ENCODE measurements around the gene PRDX6. TPM values are rescaled to one million over a fixed set of nuclear protein-coding genes. Genes with fewer than 3 reads are reported as not detected.
"Not testable (repeated sequence)": the region's sequence is repeated elsewhere in the genome, so short reads cannot be mapped to it uniquely, and the experiment has no call there.

The PRDX6 gene
- total RNA-seq, 1 donor: 140 TPM

GRCh38 chr1:173474097-173474779 is 2.9 kb upstream of the PRDX6 start:
- peaks cover 36% of the 10 kb centered on the region for H3K79me2 ChIP-seq (ENCODE audit: insufficient read depth, low read length)
- H3K9me3 ChIP-seq (ENCODE audit: low read depth, low read length): no peaks in the 10 kb centered on the region
- peaks cover 7% of the 10 kb centered on the region for H4K20me1 ChIP-seq (ENCODE audit: insufficient read depth, low read length)
- no peak for TF ChIP-seq CTCF (IDR thresholded peaks at IDR 0.05; ENCODE audit: extremely low read depth, low read depth, low read length)
- peak overlapping the region; percentile 95 for H3K4me2 ChIP-seq (ENCODE audit: insufficient read depth, low read length)
- no peaks in the 10 kb centered on the region for H3K27me3 ChIP-seq (ENCODE audit: insufficient read depth, low read length)
- DNase-seq (ENCODE audit: insufficient read length, low spot score, missing footprints): no peak
- peaks cover 50% of the 10 kb centered on the region for H3K4me1 ChIP-seq (ENCODE audit: insufficient read depth, low read length)
- no peaks in the 10 kb centered on the region for H3K36me3 ChIP-seq (ENCODE audit: insufficient read depth, low read length)
- H3K4me3 ChIP-seq (ENCODE audit: insufficient read depth, low read length): peak overlapping the region; percentile 18
- peak overlapping the region; percentile 86 for H3K27ac ChIP-seq (ENCODE audit: low read depth, low read length)
- H2AFZ ChIP-seq (ENCODE audit: low read length): peak overlapping the region; percentile 24

- Histone ChIP-seq H3K79me2 (ENCODE audit: insufficient read depth, low read length) (peaks cover 42% of the 10 kb centered on the region), H4K20me1 (ENCODE audit: insufficient read depth, low read length) (peaks cover 13% of the 10 kb centered on the region), H3K4me3 (ENCODE audit: insufficient read depth, low read length) (peak overlapping the region; percentile 86), H3K4me1 (ENCODE audit: insufficient read depth, low read length) (peaks cover 56% of the 10 kb centered on the region), H3K4me2 (ENCODE audit: insufficient read depth, low read length) (peak overlapping the region; percentile 95), H2AFZ (ENCODE audit: low read length) (peak overlapping the region; percentile 49), H3K27ac (ENCODE audit: low read depth, low read length) (peak overlapping the region; percentile 86)
- DNase-seq (ENCODE audit: insufficient read length, low spot score, missing footprints); H3K36me3 ChIP-seq (ENCODE audit: insufficient read depth, low read length); H3K9me3 ChIP-seq (ENCODE audit: low read depth, low read length); H3K27me3 ChIP-seq (ENCODE audit: insufficient read depth, low read length): not testable (repeated sequence)
Measured at GRCh38 chr1:173474780-173475421, 2.2 kb upstream of the PRDX6 start.

- peak overlapping the region; percentile 69 for H2AFZ ChIP-seq (ENCODE audit: low read length)
- no peak for TF ChIP-seq CTCF (IDR thresholded peaks at IDR 0.05; ENCODE audit: extremely low read depth, low read depth, low read length)
- no peaks in the 10 kb centered on the region for H3K9me3 ChIP-seq (ENCODE audit: low read depth, low read length)
- H3K79me2 ChIP-seq (ENCODE audit: insufficient read depth, low read length): peaks cover 49% of the 10 kb centered on the region
- peak overlapping the region; percentile 86 for H3K27ac ChIP-seq (ENCODE audit: low read depth, low read length)
- H3K4me3 ChIP-seq (ENCODE audit: insufficient read depth, low read length): peak overlapping the region; percentile 86
- H3K4me1 ChIP-seq (ENCODE audit: insufficient read depth, low read length): peaks cover 60% of the 10 kb centered on the region
- H4K20me1 ChIP-seq (ENCODE audit: insufficient read depth, low read length): peaks cover 13% of the 10 kb centered on the region
- H3K27me3 ChIP-seq (ENCODE audit: insufficient read depth, low read length): no peaks in the 10 kb centered on the region
- DNase-seq (ENCODE audit: insufficient read length, low spot score, missing footprints): peak; percentile 86
- H3K4me2 ChIP-seq (ENCODE audit: insufficient read depth, low read length): peak overlapping the region; percentile 95
- H3K36me3 ChIP-seq (ENCODE audit: insufficient read depth, low read length): peaks cover 12% of the 10 kb centered on the region
Measured at GRCh38 chr1:173475564-173476196, 1.5 kb upstream of the PRDX6 start.

GRCh38 chr1:173476197-173476664 is 904 bp upstream of the PRDX6 start:
- TF ChIP-seq CTCF (IDR thresholded peaks at IDR 0.05; ENCODE audit: extremely low read depth, low read depth, low read length): no peak
- peaks cover 60% of the 10 kb centered on the region for H3K4me1 ChIP-seq (ENCODE audit: insufficient read depth, low read length)
- H3K4me2 ChIP-seq (ENCODE audit: insufficient read depth, low read length): peak overlapping the region; percentile 95
- H4K20me1 ChIP-seq (ENCODE audit: insufficient read depth, low read length): peaks cover 13% of the 10 kb centered on the region
- H3K27me3 ChIP-seq (ENCODE audit: insufficient read depth, low read length): no peaks in the 10 kb centered on the region
- H3K9me3 ChIP-seq (ENCODE audit: low read depth, low read length): no peaks in the 10 kb centered on the region
- H3K27ac ChIP-seq (ENCODE audit: low read depth, low read length): peak overlapping the region; percentile 86
- peaks cover 53% of the 10 kb centered on the region for H3K79me2 ChIP-seq (ENCODE audit: insufficient read depth, low read length)
- H3K4me3 ChIP-seq (ENCODE audit: insufficient read depth, low read length): peak overlapping the region; percentile 86
- DNase-seq (ENCODE audit: insufficient read length, low spot score, missing footprints): no peak
- H3K36me3 ChIP-seq (ENCODE audit: insufficient read depth, low read length): peaks cover 17% of the 10 kb centered on the region
- peak overlapping the region; percentile 90 for H2AFZ ChIP-seq (ENCODE audit: low read length)
